Measurements from ENCODE around the gene FYN.

GRCh38 chr6:111900735-111901134 lies 27.5 kb upstream of the FYN start:
- TF ChIP-seq EZH2 (IDR thresholded peaks at IDR 0.05) (no peak), EZH2phosphoT487 (IDR thresholded peaks at IDR 0.05; ENCODE audit: borderline replicate concordance) (no peak), MAX (IDR thresholded peaks at IDR 0.05) (no peak), RAD21 (IDR thresholded peaks at IDR 0.05; ENCODE audit: low read depth) (no peak), ELF1 (IDR thresholded peaks at IDR 0.05; ENCODE audit: borderline replicate concordance, low read depth) (no peak), POLR2A (IDR thresholded peaks at IDR 0.05; ENCODE audit: borderline replicate concordance, extremely low read depth, insufficient read depth, insufficient read length) (no peak), CBX3 (IDR thresholded peaks at IDR 0.05; ENCODE audit: low read depth) (no peak)
- TF ChIP-seq, protein P1, sequence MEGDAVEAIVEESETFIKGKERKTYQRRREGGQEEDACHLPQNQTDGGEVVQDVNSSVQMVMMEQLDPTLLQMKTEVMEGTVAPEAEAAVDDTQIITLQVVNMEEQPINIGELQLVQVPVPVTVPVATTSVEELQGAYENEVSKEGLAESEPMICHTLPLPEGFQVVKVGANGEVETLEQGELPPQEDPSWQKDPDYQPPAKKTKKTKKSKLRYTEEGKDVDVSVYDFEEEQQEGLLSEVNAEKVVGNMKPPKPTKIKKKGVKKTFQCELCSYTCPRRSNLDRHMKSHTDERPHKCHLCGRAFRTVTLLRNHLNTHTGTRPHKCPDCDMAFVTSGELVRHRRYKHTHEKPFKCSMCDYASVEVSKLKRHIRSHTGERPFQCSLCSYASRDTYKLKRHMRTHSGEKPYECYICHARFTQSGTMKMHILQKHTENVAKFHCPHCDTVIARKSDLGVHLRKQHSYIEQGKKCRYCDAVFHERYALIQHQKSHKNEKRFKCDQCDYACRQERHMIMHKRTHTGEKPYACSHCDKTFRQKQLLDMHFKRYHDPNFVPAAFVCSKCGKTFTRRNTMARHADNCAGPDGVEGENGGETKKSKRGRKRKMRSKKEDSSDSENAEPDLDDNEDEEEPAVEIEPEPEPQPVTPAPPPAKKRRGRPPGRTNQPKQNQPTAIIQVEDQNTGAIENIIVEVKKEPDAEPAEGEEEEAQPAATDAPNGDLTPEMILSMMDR (IDR thresholded peaks at IDR 0.05 in 2 of 3, conservative IDR thresholded peaks at IDR 0.05 in 1 of 3; ENCODE audit: borderline replicate concordance in 1 of 3, insufficient read depth in 1 of 3, low read depth in 2 of 3, low read length in 2 of 3): no peak
- TF ChIP-seq, protein P2, sequence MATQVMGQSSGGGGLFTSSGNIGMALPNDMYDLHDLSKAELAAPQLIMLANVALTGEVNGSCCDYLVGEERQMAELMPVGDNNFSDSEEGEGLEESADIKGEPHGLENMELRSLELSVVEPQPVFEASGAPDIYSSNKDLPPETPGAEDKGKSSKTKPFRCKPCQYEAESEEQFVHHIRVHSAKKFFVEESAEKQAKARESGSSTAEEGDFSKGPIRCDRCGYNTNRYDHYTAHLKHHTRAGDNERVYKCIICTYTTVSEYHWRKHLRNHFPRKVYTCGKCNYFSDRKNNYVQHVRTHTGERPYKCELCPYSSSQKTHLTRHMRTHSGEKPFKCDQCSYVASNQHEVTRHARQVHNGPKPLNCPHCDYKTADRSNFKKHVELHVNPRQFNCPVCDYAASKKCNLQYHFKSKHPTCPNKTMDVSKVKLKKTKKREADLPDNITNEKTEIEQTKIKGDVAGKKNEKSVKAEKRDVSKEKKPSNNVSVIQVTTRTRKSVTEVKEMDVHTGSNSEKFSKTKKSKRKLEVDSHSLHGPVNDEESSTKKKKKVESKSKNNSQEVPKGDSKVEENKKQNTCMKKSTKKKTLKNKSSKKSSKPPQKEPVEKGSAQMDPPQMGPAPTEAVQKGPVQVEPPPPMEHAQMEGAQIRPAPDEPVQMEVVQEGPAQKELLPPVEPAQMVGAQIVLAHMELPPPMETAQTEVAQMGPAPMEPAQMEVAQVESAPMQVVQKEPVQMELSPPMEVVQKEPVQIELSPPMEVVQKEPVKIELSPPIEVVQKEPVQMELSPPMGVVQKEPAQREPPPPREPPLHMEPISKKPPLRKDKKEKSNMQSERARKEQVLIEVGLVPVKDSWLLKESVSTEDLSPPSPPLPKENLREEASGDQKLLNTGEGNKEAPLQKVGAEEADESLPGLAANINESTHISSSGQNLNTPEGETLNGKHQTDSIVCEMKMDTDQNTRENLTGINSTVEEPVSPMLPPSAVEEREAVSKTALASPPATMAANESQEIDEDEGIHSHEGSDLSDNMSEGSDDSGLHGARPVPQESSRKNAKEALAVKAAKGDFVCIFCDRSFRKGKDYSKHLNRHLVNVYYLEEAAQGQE (IDR thresholded peaks at IDR 0.05; ENCODE audit: low read depth): no peak
